Fibroblast of lung (primary cell): ENCODE data around the gene IGSF21. TPM values are rescaled to one million over a fixed set of nuclear protein-coding genes. Genes with fewer than 3 reads are reported as not detected.

Source experiments
- DNase-seq, 2 donors: peaks; one replicate each; pipeline versions ENCODE4 v3.0.0 to v3.0.0-alpha.2; 2010; ENCODE audit warnings: low read depth in 2 of 2
- H2AFZ ChIP-seq: 2 replicates; pipeline ENCODE4 v1.5.1; 2012; ENCODE audit warnings: low read length, control low read depth, inconsistent platforms
- H3K27ac ChIP-seq: 2 replicates; pipeline ENCODE4 v1.5.1; 2011; ENCODE audit warnings: low read length, control low read depth; ENCODE audit not compliant: insufficient read depth
- H3K27me3 ChIP-seq: 2 replicates; pipeline ENCODE4 v1.5.1; 2011; ENCODE audit warnings: mild to moderate bottlenecking, low read length; ENCODE audit not compliant: control insufficient read depth, insufficient read depth
- H3K36me3 ChIP-seq: 2 replicates; pipeline ENCODE4 v1.5.1; 2011; ENCODE audit warnings: low read length; ENCODE audit not compliant: control insufficient read depth, insufficient read depth
- H3K4me1 ChIP-seq: 2 replicates; pipeline ENCODE4 v1.5.1; 2011; ENCODE audit warnings: low read length; ENCODE audit not compliant: control insufficient read depth, insufficient read depth; ENCODE audit errors: extremely low read depth
- H3K4me2 ChIP-seq: 2 replicates; pipeline ENCODE4 v1.5.1; 2011; ENCODE audit warnings: low read length, control low read depth; ENCODE audit not compliant: insufficient read depth; ENCODE audit errors: extremely low read depth
- H3K4me3 ChIP-seq, 4 experiments: fragments of 200-600 bp in 1 of 4; sonication (generic) in 1 of 4; replicated peaks in 1 of 4; 2 replicates each; pipeline ENCODE4 v1.5.1; 2011 to 2016; ENCODE audit warnings: low read length in 4 of 4, low read depth in 3 of 4, mild to moderate bottlenecking in 3 of 4, control low read depth in 2 of 4, inconsistent platforms in 1 of 4, mixed read lengths in 1 of 4; ENCODE audit not compliant: insufficient read depth in 1 of 4; ENCODE audit errors: control extremely low read depth in 1 of 4
- H3K79me2 ChIP-seq: 2 replicates; pipeline ENCODE4 v1.5.1; 2012; ENCODE audit warnings: mild to moderate bottlenecking, low read length, inconsistent platforms; ENCODE audit not compliant: control insufficient read depth, insufficient read depth
- H3K9ac ChIP-seq: 2 replicates; pipeline ENCODE4 v1.5.1; 2011; ENCODE audit warnings: mild to moderate bottlenecking, low read length, control low read depth; ENCODE audit not compliant: insufficient read depth
- H3K9me3 ChIP-seq: 2 replicates; pipeline ENCODE4 v1.5.1; 2012; ENCODE audit warnings: low read depth, low read length; ENCODE audit not compliant: control insufficient read depth, insufficient read depth
- H4K20me1 ChIP-seq: 2 replicates; pipeline ENCODE4 v1.5.1; 2011; ENCODE audit warnings: low read length; ENCODE audit not compliant: control insufficient read depth, insufficient read depth; ENCODE audit errors: extremely low read depth
- CTCF ChIP-seq, 2 donors: IDR thresholded peaks in 1 of 2; conservative IDR thresholded peaks in 1 of 2; 1 replicate in 1 of 2; 2 replicates in 1 of 2; pipeline ENCODE4 v1.5.1; 2011 to 2012; ENCODE audit warnings: low read length in 2 of 2, control low read depth in 1 of 2, inconsistent platforms in 1 of 2, low read depth in 1 of 2, mild to moderate bottlenecking in 1 of 2
- EZH2 ChIP-seq: IDR thresholded peaks from 2 replicates; pipeline ENCODE4 v1.5.1; 2012; ENCODE audit warnings: low read length, control low read depth, mild to moderate bottlenecking; ENCODE audit errors: missing control alignments
- polyA plus RNA-seq, 2 donors: library from polyadenylated mRNA; depleted of rRNA in 1 of 2; stranded (reverse) in 1 of 2; unstranded in 1 of 2; fragments of >200 nt; gene quantifications; 2 replicates each; pipeline ENCODE4 v1.2.1, GENCODE V29; 2011 to 2012; ENCODE audit warnings: missing spikeins in 1 of 2
- total RNA-seq: library from RNA; depleted of rRNA; stranded (reverse); fragments of >200 nt; gene quantifications from 2 replicates; pipeline ENCODE4 v1.2.1, GENCODE V29; 2014

Gene IGSF21
- total and polyA plus RNA-seq, 2 donors (not counting 1 experiment from before 2014, with no cell fraction given), result not detected

- Histone ChIP-seq H3K9me3 (no peaks in the 10 kb centered on the region), H3K4me1 (no peaks in the 10 kb centered on the region), H3K9ac (no peak overlapping the region), H3K27me3 (no peaks in the 10 kb centered on the region), H4K20me1 (no peaks in the 10 kb centered on the region), H3K36me3 (no peaks in the 10 kb centered on the region), H2AFZ (no peak overlapping the region), H3K27ac (no peak overlapping the region), H3K79me2 (no peaks in the 10 kb centered on the region), H3K4me2 (no peak overlapping the region), H3K4me3 (no peak overlapping the region)
- DNase-seq, result no peak
- TF ChIP-seq CTCF (conservative IDR thresholded peaks at IDR 0.05 in 1 of 2, IDR thresholded peaks at IDR 0.05 in 1 of 2; ENCODE audit: low read depth in 1 of 2, low read length in 2 of 2) (no peak), EZH2 (no peak)
These were observed 15.9 kb downstream of the IGSF21 start for GRCh38 chr1:18123467-18123992.

DNA sequence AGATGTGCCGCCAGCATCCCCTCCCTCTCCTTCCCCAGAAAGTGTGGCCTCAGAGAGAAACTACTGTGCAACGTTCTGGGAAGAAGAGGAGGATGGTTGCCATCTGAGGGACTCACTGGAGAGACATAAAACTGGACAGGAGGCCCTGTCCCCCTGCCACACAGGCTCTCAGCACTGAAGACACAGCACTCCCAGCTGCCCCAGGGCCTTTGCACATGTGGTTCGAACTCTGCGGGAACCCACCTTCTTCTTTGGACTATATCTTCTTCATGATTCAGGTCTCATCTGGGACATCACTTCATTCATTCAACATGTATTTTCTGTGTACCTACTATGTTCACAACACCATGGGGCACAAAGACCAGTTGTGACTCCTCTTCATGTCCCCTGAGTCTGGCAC, 17.4 kb downstream of the IGSF21 start:
- Histone ChIP-seq H4K20me1 (no peaks in the 10 kb centered on the region), H3K4me1 (no peaks in the 10 kb centered on the region), H3K4me2 (no peak overlapping the region), H3K36me3 (no peaks in the 10 kb centered on the region), H3K27ac (no peak overlapping the region), H3K4me3 (no peak overlapping the region), H3K9me3 (no peaks in the 10 kb centered on the region), H2AFZ (no peak overlapping the region), H3K79me2 (no peaks in the 10 kb centered on the region), H3K27me3 (no peaks in the 10 kb centered on the region), H3K9ac (no peak overlapping the region)
- no peak for DNase-seq
- TF ChIP-seq EZH2 (no peak), CTCF (conservative IDR thresholded peaks at IDR 0.05 in 1 of 2, IDR thresholded peaks at IDR 0.05 in 1 of 2; ENCODE audit: low read depth in 1 of 2, low read length in 2 of 2) (no peak)

DNA sequence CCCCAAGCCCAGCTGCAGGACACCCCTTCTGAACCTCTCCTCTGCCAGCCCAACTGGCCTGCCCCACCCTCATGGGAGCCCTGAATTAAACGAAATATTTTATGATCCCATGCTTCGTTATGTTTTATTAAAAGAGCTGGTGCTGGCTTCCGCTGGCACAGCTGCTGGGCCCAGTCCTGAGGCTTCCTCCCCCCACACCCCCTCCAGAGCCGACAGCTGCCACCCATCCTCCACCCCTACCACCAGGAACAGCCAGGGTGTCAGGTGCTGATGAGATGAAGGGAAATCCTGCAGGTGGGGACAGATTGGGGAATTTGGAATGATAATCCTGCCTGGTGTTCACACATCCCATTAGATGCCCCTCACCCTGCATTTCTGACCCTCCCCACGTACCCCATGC, 19.0 kb downstream of the IGSF21 start:
- TF ChIP-seq EZH2, result no peak
- TF ChIP-seq CTCF (conservative IDR thresholded peaks at IDR 0.05 in 1 of 2, IDR thresholded peaks at IDR 0.05 in 1 of 2; ENCODE audit: low read depth in 1 of 2, low read length in 2 of 2), result no peak
- no peaks in the 10 kb centered on the region for H3K27me3 ChIP-seq

More for the DNA sequence above, 19.0 kb downstream of the IGSF21 start:
- no peaks in the 10 kb centered on the region for H3K9me3 ChIP-seq
- no peaks in the 10 kb centered on the region for H3K4me1 ChIP-seq
- H2AFZ ChIP-seq, result no peak overlapping the region
- no peak for DNase-seq
- no peaks in the 10 kb centered on the region for H3K36me3 ChIP-seq
- H3K79me2 ChIP-seq, result no peaks in the 10 kb centered on the region
- no peak overlapping the region for H3K4me2 ChIP-seq
- H3K9ac ChIP-seq, result no peak overlapping the region
- no peaks in the 10 kb centered on the region for H4K20me1 ChIP-seq
- H3K4me3 ChIP-seq, result no peak overlapping the region
- H3K27ac ChIP-seq, result no peak overlapping the region
